ENCODE data around the gene NABP1.

The NABP1 gene

DNA sequence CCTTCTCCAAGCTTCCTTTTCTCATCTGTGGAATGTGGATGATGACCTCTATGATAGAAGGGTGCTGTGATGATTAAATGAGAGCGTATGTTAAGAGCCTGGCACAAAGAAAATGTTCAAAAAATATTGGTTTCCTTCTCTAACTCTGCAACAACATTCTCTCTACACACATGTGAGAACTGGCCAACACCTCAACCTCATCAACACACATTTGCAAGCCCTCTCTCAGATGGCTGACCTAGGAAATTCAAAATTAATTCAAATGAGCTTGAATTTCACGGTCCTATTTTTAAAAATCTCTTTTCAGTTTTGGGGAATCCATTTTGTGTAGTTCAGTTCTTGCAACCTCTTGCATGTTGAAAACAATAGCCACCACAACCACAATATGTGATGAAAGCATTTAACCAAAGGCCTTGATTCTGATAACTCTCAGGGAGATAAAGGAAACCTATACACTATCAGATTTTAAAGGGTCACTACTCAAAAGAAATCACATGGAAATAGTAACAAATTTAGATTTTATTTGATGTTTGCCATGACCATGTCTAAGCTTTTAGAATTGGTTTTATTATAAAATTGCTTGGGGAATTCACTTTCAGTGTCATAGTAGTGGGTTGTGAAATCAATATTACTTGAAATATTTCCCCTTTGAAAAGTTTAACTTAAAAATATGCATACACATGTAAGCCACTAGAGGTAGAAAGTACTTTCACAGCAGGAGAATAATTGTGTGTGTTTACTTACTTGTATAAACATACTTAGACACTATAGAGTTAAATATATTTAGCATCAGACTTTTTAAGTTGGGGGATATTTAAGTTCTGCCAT is 16.6 kb upstream of the NABP1 start:
- Histone ChIP-seq H3K79me2 (ENCODE audit: insufficient read depth, low read length) (no peaks in the 10 kb centered on the region), H3K4me1 (ENCODE audit: insufficient read depth, low read length) (peaks cover 15% of the 10 kb centered on the region), H3K36me3 (ENCODE audit: insufficient read depth, low read length) (no peaks in the 10 kb centered on the region), H3K9ac (ENCODE audit: low read depth, low read length) (no peak overlapping the region), H4K20me1 (ENCODE audit: insufficient read depth, low read length) (no peaks in the 10 kb centered on the region), H3K4me3 (ENCODE audit: low read depth in 1 of 2, low read length in 2 of 2) (no peak overlapping the region), H2AFZ (ENCODE audit: low read depth, low read length) (no peak overlapping the region), H3K27ac (ENCODE audit: low read length) (no peak overlapping the region), H3K27me3 (ENCODE audit: insufficient read depth, low read length, poor library complexity) (no peaks in the 10 kb centered on the region), H3K4me2 (ENCODE audit: insufficient read depth, low read length) (no peak overlapping the region), H3K9me3 (ENCODE audit: insufficient read depth, low read length, severe bottlenecking) (no peaks in the 10 kb centered on the region)
- TF ChIP-seq, protein P1, sequence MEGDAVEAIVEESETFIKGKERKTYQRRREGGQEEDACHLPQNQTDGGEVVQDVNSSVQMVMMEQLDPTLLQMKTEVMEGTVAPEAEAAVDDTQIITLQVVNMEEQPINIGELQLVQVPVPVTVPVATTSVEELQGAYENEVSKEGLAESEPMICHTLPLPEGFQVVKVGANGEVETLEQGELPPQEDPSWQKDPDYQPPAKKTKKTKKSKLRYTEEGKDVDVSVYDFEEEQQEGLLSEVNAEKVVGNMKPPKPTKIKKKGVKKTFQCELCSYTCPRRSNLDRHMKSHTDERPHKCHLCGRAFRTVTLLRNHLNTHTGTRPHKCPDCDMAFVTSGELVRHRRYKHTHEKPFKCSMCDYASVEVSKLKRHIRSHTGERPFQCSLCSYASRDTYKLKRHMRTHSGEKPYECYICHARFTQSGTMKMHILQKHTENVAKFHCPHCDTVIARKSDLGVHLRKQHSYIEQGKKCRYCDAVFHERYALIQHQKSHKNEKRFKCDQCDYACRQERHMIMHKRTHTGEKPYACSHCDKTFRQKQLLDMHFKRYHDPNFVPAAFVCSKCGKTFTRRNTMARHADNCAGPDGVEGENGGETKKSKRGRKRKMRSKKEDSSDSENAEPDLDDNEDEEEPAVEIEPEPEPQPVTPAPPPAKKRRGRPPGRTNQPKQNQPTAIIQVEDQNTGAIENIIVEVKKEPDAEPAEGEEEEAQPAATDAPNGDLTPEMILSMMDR (IDR thresholded peaks at IDR 0.05; ENCODE audit: borderline replicate concordance, extremely low read depth, low read length, poor library complexity, severe bottlenecking) = no peak
- TF ChIP-seq EZH2 (IDR thresholded peaks at IDR 0.05; ENCODE audit: borderline replicate concordance, low read depth, low read length, severe bottlenecking) = no peak
- DNase-seq (no peak), ATAC-seq (ENCODE audit: insufficient read depth, low read depth) (no peak)

DNA sequence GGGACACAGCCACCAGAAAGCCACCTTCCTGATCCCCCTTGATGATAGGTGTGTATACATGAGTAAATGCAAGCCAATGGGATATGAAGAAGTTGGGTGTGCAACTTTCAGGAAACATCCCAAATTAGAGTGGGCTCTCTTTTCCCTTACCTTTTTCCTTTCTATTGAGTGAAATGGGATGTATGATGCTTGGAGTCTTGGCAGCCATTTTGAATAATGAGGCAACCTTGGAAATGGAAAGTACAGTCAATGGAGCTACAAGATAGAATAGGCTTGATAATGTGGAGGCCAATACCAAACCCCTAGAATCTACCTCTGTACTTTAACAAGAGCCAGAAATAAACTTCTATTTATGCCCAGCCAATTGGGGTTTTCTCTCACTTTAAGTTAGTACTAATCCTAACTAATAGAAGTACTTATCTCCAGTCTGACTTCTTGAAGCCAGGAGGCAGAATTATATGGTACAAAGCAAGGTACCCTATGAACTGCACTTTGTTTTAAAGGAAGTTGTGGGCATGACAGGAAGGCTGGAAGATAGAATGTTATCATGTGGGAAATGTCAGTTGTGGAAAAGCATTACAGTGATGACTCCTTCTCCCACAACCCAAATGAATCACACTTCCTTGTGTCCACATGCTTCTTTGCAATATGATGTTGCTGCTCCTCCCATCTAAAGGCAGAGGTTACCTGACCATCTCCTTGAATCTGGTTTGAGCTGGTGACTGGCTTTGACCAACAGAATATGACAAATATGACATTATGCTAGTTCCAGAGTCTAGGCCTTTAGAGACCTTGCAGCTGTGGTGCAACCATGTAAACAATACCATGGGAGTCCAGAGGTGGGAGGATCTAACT is 12.9 kb upstream of the NABP1 start:
- peaks cover 18% of the 10 kb centered on the region for H3K4me1 ChIP-seq (ENCODE audit: insufficient read depth, low read length)
- no peaks in the 10 kb centered on the region for H3K9me3 ChIP-seq (ENCODE audit: insufficient read depth, low read length, severe bottlenecking)
- peak; percentile 31; the same call in 1 of the 3 replicates for ATAC-seq (ENCODE audit: insufficient read depth, low read depth)
- H3K79me2 ChIP-seq (ENCODE audit: insufficient read depth, low read length) = no peaks in the 10 kb centered on the region
- H2AFZ ChIP-seq (ENCODE audit: low read depth, low read length) = no peak overlapping the region
- DNase-seq = no peak
- H3K27ac ChIP-seq (ENCODE audit: low read length) = peak overlapping the region; percentile 43
- H3K4me2 ChIP-seq (ENCODE audit: insufficient read depth, low read length) = no peak overlapping the region
- no peak overlapping the region for H3K9ac ChIP-seq (ENCODE audit: low read depth, low read length)
- no peaks in the 10 kb centered on the region for H4K20me1 ChIP-seq (ENCODE audit: insufficient read depth, low read length)
- no peaks in the 10 kb centered on the region for H3K36me3 ChIP-seq (ENCODE audit: insufficient read depth, low read length)
- no peak overlapping the region for H3K4me3 ChIP-seq (ENCODE audit: low read depth in 1 of 2, low read length in 2 of 2)
- H3K27me3 ChIP-seq (ENCODE audit: insufficient read depth, low read length, poor library complexity) = no peaks in the 10 kb centered on the region
- TF ChIP-seq EZH2 (IDR thresholded peaks at IDR 0.05; ENCODE audit: borderline replicate concordance, low read depth, low read length, severe bottlenecking) = no peak
- TF ChIP-seq, protein P1 (IDR thresholded peaks at IDR 0.05; ENCODE audit: borderline replicate concordance, extremely low read depth, low read length, poor library complexity, severe bottlenecking) = no peak

DNA sequence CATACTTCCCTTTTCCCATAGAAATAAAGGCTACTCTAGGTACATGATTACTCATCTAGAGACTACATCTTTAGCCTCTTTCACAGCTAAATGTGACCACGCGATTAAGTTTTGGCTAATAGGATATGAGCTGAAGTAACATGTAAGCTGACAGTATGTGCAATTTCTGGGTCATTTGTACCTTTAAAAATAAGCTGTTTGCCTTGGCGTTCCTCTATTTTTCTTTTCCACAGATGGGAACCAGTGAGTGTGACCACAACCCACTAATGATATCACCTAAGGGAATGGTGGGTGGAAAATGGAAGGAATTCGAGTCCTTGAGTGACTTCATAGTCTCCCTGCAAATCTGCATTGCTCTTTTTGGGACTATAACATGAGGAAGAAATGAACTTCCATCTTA is 11.7 kb upstream of the NABP1 start:
- Histone ChIP-seq H3K79me2 (ENCODE audit: insufficient read depth, low read length) (no peaks in the 10 kb centered on the region), H3K27me3 (ENCODE audit: insufficient read depth, low read length, poor library complexity) (no peaks in the 10 kb centered on the region), H3K9ac (ENCODE audit: low read depth, low read length) (no peak overlapping the region), H3K4me3 (ENCODE audit: low read depth in 1 of 2, low read length in 2 of 2) (no peak overlapping the region), H2AFZ (ENCODE audit: low read depth, low read length) (no peak overlapping the region), H3K4me1 (ENCODE audit: insufficient read depth, low read length) (peaks cover 18% of the 10 kb centered on the region), H3K36me3 (ENCODE audit: insufficient read depth, low read length) (no peaks in the 10 kb centered on the region), H3K9me3 (ENCODE audit: insufficient read depth, low read length, severe bottlenecking) (no peaks in the 10 kb centered on the region), H3K27ac (ENCODE audit: low read length) (no peak overlapping the region), H4K20me1 (ENCODE audit: insufficient read depth, low read length) (no peaks in the 10 kb centered on the region), H3K4me2 (ENCODE audit: insufficient read depth, low read length) (no peak overlapping the region)
- no peak for DNase-seq
- TF ChIP-seq EZH2 (IDR thresholded peaks at IDR 0.05; ENCODE audit: borderline replicate concordance, low read depth, low read length, severe bottlenecking) = no peak
- TF ChIP-seq, protein P1 (IDR thresholded peaks at IDR 0.05; ENCODE audit: borderline replicate concordance, extremely low read depth, low read length, poor library complexity, severe bottlenecking) = no peak
- ATAC-seq (ENCODE audit: insufficient read depth, low read depth) = no peak
